DND-41 (cell line): ENCODE measurements around the gene NKAIN4.

ENCODE experiments used
- EZH2 ChIP-seq: IDR thresholded peaks from 3 replicates; pipeline ENCODE4 v1.6.1; 2012; ENCODE audit warnings: borderline replicate concordance, low read depth, mild to moderate bottlenecking, moderate library complexity, low read length, inconsistent platforms; ENCODE audit not compliant: severe bottlenecking
- TF ChIP-seq, protein P1 (sequence below): IDR thresholded peaks from 2 replicates; pipeline ENCODE4 v1.5.1; 2012; ENCODE audit warnings: borderline replicate concordance, low read length, moderate library complexity, mild to moderate bottlenecking; ENCODE audit not compliant: poor library complexity, severe bottlenecking; ENCODE audit errors: extremely low read depth

- TF ChIP-seq, protein P1, sequence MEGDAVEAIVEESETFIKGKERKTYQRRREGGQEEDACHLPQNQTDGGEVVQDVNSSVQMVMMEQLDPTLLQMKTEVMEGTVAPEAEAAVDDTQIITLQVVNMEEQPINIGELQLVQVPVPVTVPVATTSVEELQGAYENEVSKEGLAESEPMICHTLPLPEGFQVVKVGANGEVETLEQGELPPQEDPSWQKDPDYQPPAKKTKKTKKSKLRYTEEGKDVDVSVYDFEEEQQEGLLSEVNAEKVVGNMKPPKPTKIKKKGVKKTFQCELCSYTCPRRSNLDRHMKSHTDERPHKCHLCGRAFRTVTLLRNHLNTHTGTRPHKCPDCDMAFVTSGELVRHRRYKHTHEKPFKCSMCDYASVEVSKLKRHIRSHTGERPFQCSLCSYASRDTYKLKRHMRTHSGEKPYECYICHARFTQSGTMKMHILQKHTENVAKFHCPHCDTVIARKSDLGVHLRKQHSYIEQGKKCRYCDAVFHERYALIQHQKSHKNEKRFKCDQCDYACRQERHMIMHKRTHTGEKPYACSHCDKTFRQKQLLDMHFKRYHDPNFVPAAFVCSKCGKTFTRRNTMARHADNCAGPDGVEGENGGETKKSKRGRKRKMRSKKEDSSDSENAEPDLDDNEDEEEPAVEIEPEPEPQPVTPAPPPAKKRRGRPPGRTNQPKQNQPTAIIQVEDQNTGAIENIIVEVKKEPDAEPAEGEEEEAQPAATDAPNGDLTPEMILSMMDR, result no peak
- no peak for TF ChIP-seq EZH2
These were observed 5.2 kb downstream of the NKAIN4 start for GRCh38 chr20:63248835-63249591.
